Erythroblast (primary cell): ENCODE results near the gene RFC3.

Experiments used
- GATA1 ChIP-seq: IDR thresholded peaks from 2 replicates; pipeline ENCODE4 v1.6.1; 2011; ENCODE audit warnings: low read depth, mild to moderate bottlenecking, control low read depth, low read length, moderate library complexity
- POLR2A ChIP-seq: IDR thresholded peaks from 2 replicates; pipeline ENCODE4 v1.6.1; 2011; ENCODE audit warnings: mild to moderate bottlenecking, low read length

DNA sequence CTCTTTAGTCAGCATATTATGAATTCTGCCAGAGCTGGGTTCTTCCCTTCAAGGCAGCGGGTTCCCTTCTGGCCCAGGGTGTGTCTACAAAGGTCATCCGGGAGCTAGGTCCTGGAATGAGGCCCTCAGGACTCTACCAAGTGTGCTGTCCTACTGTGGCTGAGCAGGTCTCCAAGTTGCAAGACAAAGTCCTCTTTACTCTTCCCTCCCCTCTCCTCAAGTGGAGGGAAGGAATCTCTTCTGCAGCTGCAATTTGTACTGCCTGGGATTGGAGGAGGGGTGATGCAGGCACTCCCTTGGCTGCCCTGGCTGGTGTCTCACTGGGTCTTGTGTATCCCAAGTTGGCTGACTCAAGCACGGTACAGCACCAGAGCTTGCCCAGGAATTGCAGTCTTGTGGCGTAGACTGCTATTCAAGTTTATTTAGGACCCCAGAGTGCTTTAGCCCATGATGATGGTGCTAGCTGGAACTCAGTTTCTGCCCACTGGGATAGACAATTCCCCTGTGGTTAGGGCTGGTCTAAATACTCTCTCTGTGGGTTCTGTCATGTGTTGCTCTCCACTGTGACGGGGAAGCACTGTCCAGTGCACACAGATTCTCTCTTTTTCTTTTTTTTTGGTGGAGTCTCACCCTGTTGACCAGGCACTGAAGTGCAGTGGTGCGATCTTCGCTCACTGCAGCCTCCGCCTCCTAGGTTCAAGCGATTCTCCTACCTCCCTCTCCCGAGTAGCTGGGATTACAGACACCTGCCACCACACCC is 28.5 kb downstream of the RFC3 start:
- TF ChIP-seq POLR2A (no peak), GATA1 (no peak)
